HEK293T (cell line): ENCODE measurements around the gene HOXC11.
A peak's percentile ranks its signal among the peaks of the same experiment; 100 is the strongest.

Experiments used
- CTCF ChIA-PET: fragments of 350-600 bp; formaldehyde crosslinking; extraction: SDS; loops from one replicate; lab custom pipeline; 2021; ENCODE audit warnings: antibody characterized with exemption, inconsistent platforms; lab: Yijun Ruan, JAX
- POLR2A ChIA-PET: fragments of 350-600 bp; formaldehyde crosslinking; extraction: SDS; loops from one replicate; lab custom pipeline; 2020; ENCODE audit warnings: antibody characterized with exemption, inconsistent platforms; lab: Yijun Ruan, JAX
- DNase-seq: peaks from one replicate; pipeline ENCODE4 v3.0.0; 2012; ENCODE audit warnings: mixed read lengths; ENCODE audit errors: extremely low spot score
- ARNT ChIP-seq: fragments of 450-650 bp; IDR thresholded peaks from 2 replicates; pipeline ENCODE4 v1.6.1; 2017; ENCODE audit warnings: mild to moderate bottlenecking
- BHLHE40 ChIP-seq: fragments of 450-650 bp; IDR thresholded peaks from 2 replicates; pipeline ENCODE4 v1.6.1; 2016; ENCODE audit warnings: mild to moderate bottlenecking, moderate library complexity, borderline replicate concordance
- CTBP1 ChIP-seq: fragments of 450-650 bp; IDR thresholded peaks from 2 replicates; pipeline ENCODE4 v1.6.1; 2016; ENCODE audit warnings: borderline replicate concordance
- ELF4 ChIP-seq: fragments of 450-650 bp; IDR thresholded peaks from 2 replicates; pipeline ENCODE4 v1.6.1; 2017; ENCODE audit warnings: antibody characterized with exemption
- FOXA1 ChIP-seq: fragments of 450-650 bp; IDR thresholded peaks from 2 replicates; pipeline ENCODE4 v1.6.1; 2016; ENCODE audit warnings: mild to moderate bottlenecking
- FOXK2 ChIP-seq: fragments of 450-650 bp; IDR thresholded peaks from 2 replicates; pipeline ENCODE4 v1.6.1; 2016; ENCODE audit warnings: mild to moderate bottlenecking
- FOXM1 ChIP-seq: fragments of 450-650 bp; IDR thresholded peaks from 2 replicates; pipeline ENCODE4 v1.6.1; 2017; ENCODE audit warnings: mild to moderate bottlenecking, borderline replicate concordance
- HDGF ChIP-seq: fragments of 450-650 bp; IDR thresholded peaks from 2 replicates; pipeline ENCODE4 v1.6.1; 2017; ENCODE audit warnings: antibody characterized with exemption, borderline replicate concordance
- L3MBTL2 ChIP-seq: fragments of 450-650 bp; conservative IDR thresholded peaks from 2 replicates; pipeline ENCODE4 v1.6.1; 2016; ENCODE audit warnings: mild to moderate bottlenecking
- LEF1 ChIP-seq: fragments of 450-650 bp; IDR thresholded peaks from 2 replicates; pipeline ENCODE4 v1.6.1; 2017; ENCODE audit warnings: mild to moderate bottlenecking, borderline replicate concordance
- NFRKB ChIP-seq: fragments of 450-650 bp; IDR thresholded peaks from 2 replicates; pipeline ENCODE4 v1.6.1; 2016; ENCODE audit warnings: mild to moderate bottlenecking, moderate library complexity
- SUZ12 ChIP-seq: fragments of 450-650 bp; IDR thresholded peaks from 2 replicates; pipeline ENCODE4 v1.6.1; 2016; ENCODE audit warnings: mild to moderate bottlenecking
- TARDBP ChIP-seq: fragments of 450-650 bp; IDR thresholded peaks from 2 replicates; pipeline ENCODE4 v1.6.1; 2016
- ZNF384 ChIP-seq: fragments of 450-650 bp; IDR thresholded peaks from 2 replicates; pipeline ENCODE4 v1.6.1; 2016
- TF ChIP-seq, protein P1 (sequence below): fragments of 450-650 bp; IDR thresholded peaks from 2 replicates; pipeline ENCODE4 v1.6.1; 2016

Gene HOXC11

DNA sequence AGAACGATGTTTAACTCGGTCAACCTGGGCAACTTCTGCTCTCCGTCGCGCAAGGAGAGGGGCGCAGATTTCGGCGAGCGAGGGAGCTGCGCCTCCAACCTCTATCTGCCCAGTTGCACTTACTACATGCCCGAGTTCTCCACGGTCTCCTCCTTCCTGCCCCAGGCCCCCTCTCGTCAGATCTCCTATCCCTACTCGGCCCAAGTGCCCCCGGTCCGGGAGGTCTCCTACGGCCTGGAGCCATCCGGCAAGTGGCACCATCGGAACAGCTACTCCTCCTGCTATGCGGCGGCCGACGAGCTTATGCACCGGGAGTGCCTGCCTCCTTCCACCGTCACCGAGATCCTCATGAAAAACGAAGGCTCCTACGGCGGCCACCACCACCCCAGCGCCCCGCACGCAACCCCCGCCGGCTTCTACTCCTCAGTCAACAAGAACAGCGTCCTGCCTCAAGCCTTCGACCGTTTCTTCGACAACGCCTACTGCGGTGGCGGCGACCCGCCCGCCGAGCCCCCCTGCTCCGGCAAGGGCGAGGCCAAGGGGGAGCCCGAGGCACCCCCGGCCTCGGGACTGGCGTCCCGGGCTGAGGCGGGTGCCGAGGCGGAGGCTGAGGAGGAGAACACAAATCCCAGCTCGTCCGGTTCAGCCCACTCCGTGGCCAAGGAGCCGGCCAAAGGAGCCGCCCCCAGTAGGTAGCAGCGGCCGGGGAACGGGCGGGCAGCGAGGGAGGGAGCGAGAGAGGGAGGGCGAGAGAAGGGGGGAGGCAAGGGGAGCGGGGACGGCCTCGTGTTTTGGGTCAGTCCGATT lies 513 bp downstream of the HOXC11 start:
- ChIA-PET POLR2A (interaction anchor here (1.1 to 1.9 kb wide), 7 partner anchors 8 to 34 kb away, joined by 3 to 6 read pairs (median 3); partner anchors contain the start of gene HOXC10), CTCF (interaction anchor here (0.8 kb wide), 1 partner anchor 169 kb away, joined by 3 read pairs; no protein-coding TSS in a partner anchor)
- TF ChIP-seq ARNT (no peak), L3MBTL2 (peak; percentile 41)
- no peak for DNase-seq

DNA sequence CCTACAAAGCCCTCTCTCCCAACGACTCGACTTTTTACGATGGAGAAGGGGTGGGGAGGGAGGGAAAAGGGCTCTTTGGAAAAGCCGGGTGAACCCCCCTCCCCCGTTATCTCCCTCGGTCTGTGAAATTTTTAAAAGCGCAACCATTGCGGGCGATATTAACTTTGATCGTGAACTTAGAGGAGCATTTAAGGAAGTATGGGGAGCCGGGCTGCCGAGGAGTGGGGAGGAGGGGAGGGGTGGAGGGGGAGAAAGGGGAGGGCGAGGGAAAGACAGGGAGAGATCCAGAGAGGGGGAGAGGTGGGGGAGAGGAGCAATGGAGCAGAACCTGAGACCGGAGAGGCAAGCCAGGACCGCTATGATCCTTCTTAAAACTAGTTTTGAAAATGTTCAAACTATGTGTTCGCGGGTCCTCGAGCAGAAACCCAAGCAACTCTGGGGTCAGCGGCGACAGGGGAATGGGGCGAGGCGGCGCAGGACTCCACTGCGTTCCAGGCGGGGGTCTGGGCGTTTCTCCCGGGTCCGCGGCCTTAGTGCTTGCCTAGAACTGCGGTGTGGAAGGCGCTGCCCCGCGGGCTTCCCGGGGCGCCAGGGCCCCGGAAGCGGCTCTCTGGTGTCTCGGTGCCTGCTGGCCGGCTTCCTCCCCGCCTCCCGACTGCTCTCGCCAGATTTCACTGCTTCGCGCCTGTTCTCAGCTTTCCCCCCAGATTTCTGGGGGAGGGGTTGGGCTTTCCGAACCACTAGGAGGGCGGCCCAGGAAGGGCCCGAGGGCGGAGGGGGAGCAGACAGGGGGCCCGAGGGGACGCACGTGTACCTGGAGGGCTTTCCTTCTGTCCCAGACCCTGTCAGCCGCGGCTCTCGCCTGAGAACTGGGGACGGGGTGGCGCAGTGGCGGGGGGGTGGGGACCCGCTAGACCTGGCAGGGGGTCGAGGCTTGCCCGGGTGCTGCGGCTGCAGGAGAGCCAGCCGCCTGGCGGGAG lies 1.4 kb downstream of the HOXC11 start, which contains the start of gene HOTAIR:
HOTAIR (minus strand) TSS at position 871 of the 980 bp plus-strand sequence.
- ChIA-PET CTCF (no interaction called here), POLR2A (interaction anchor here (1.1 to 1.9 kb wide), 6 partner anchors 9 to 34 kb away, joined by 3 to 6 read pairs (median 3); partner anchors contain the start of gene HOXC10)
- TF ChIP-seq CTBP1 (no peak), L3MBTL2 (peak; percentile 84)
- DNase-seq, result no peak

DNA sequence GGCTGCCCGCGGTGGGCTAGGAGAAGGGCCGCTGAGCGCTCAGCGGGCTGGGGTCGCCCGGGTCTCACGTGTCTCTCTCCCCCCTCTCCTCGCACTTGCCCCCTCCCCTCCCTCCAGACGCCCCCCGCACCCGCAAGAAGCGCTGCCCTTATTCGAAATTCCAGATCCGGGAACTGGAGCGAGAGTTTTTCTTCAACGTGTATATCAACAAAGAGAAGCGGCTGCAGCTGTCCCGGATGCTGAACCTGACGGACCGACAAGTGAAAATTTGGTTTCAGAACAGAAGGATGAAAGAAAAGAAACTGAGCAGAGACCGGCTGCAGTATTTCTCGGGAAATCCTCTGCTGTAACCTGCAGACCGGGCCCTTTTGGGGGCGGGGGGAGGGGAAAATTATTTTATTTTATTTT lies 2.1 kb downstream of the HOXC11 start:
- DNase-seq, result no peak
- POLR2A ChIA-PET, result interaction anchor here (1.7 kb wide), 2 partner anchors 11 to 20 kb away, joined by 4 to 7 read pairs; partner anchors contain the start of gene HOXC12
- CTCF ChIA-PET, result interaction anchor here (1.2 kb wide), 1 partner anchor 13 kb away, joined by 3 read pairs; no protein-coding TSS in a partner anchor
- TF ChIP-seq HDGF (no peak), ZNF384 (no peak), ELF4 (no peak), NFRKB (no peak)

DNA sequence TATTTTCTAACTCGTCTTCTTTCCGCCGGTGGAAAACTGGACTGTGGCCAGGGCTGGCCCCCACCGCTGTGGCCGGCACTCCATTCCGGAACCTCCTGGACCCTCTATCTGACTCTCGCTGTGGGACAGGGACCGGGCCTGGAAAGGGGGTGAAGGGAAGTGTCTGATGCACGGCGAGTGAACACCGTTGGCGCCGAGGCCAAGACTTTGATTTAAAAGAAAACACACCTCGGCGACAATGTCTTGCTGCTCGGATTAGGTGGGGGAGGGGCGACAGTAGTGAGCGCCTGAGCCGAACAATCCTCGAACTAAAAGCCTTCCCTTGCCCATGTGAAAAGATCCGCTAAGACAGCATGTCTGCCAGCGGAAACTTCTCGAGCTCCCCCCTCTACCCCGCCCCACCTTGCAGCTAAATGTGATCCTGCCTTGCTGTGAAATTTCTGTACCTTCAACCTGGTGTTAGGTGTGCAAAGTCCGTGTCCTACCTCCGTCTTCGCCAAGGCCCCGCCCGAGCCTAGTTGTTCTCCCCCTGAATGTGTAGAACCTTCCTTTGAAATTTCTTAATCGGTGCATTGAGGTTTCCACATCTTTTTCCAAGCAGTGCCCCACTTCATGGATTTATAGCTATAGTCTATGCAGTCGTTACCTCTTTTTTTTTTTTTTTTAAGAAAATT lies 2.7 kb downstream of the HOXC11 start:
- CTCF ChIA-PET, result interaction anchor here (0.8 to 1.4 kb wide), 7 partner anchors 9 to 404 kb away, joined by 3 to 8 read pairs (median 3); partner anchors contain the start of genes HOXC10, HOXC13 and HOXC9

DNA sequence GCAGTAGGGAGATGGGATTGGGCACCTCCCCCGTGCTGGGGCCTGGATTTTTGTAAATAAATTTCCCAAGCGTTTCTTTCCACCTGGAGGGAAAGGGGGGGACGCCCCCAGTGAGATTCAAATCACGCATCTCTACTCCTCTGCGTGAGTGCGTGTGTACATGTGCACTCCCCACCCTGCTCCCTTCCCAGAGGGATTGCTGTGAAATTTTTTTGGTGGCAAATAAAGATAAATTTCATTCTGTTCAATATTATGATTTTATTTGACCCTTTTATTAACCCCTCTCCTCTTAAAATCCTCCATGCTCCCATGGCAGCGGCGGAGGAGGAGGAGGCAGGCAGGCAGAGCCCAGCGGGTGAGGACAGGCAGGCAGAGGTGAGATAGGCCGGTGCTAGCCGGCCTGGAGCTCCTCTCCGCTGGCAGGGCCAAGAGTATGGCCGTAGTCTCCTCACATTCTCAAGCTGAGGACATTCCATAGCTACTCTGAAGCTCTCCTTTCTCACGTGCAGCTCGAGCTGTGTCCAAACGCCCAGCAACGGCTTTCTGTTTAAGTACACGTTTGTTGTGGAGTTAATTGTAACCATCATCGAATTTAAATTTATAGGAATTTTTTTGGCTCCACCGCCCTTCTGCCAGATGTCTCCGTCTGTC lies 3.4 kb downstream of the HOXC11 start:
- ChIA-PET CTCF (interaction anchor here (0.8 to 1.4 kb wide), 8 partner anchors 9 to 403 kb away, joined by 3 to 8 read pairs (median 4); partner anchors contain the start of genes HOXC10, HOXC13 and HOXC9), POLR2A (interaction anchor here (0.7 to 1.9 kb wide), 10 partner anchors 9 to 304 kb away, joined by 3 to 9 read pairs (median 4); partner anchors contain the start of genes CBX5, HNRNPA1, HOXC12 and HOXC4)
- no peak for DNase-seq
- no peak for TF ChIP-seq ZNF384
- TF ChIP-seq HDGF, result no peak
- TF ChIP-seq FOXK2, result no peak
- no peak for TF ChIP-seq TARDBP
- TF ChIP-seq FOXA1, result no peak
- TF ChIP-seq, protein P1, sequence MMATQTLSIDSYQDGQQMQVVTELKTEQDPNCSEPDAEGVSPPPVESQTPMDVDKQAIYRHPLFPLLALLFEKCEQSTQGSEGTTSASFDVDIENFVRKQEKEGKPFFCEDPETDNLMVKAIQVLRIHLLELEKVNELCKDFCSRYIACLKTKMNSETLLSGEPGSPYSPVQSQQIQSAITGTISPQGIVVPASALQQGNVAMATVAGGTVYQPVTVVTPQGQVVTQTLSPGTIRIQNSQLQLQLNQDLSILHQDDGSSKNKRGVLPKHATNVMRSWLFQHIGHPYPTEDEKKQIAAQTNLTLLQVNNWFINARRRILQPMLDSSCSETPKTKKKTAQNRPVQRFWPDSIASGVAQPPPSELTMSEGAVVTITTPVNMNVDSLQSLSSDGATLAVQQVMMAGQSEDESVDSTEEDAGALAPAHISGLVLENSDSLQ, result no peak
- no peak for TF ChIP-seq NFRKB
- no peak for TF ChIP-seq ELF4
- no peak for TF ChIP-seq CTBP1
- no peak for TF ChIP-seq L3MBTL2
- no peak for TF ChIP-seq FOXM1
- TF ChIP-seq ARNT, result no peak
- TF ChIP-seq SUZ12, result no peak
- no peak for TF ChIP-seq BHLHE40
- no peak for TF ChIP-seq LEF1

More for the DNA sequence above, 2.7 kb downstream of the HOXC11 start:
- TF ChIP-seq FOXM1, result no peak
- no peak for TF ChIP-seq FOXA1
- TF ChIP-seq L3MBTL2, result peak; percentile 67
- TF ChIP-seq ELF4, result no peak
- TF ChIP-seq NFRKB, result no peak
- TF ChIP-seq CTBP1, result no peak
- no peak for DNase-seq
- POLR2A ChIA-PET, result interaction anchor here (0.9 to 1.9 kb wide), 9 partner anchors 8 to 304 kb away, joined by 3 to 9 read pairs (median 4); partner anchors contain the start of genes CBX5, HNRNPA1, HOXC12 and HOXC4

DNA sequence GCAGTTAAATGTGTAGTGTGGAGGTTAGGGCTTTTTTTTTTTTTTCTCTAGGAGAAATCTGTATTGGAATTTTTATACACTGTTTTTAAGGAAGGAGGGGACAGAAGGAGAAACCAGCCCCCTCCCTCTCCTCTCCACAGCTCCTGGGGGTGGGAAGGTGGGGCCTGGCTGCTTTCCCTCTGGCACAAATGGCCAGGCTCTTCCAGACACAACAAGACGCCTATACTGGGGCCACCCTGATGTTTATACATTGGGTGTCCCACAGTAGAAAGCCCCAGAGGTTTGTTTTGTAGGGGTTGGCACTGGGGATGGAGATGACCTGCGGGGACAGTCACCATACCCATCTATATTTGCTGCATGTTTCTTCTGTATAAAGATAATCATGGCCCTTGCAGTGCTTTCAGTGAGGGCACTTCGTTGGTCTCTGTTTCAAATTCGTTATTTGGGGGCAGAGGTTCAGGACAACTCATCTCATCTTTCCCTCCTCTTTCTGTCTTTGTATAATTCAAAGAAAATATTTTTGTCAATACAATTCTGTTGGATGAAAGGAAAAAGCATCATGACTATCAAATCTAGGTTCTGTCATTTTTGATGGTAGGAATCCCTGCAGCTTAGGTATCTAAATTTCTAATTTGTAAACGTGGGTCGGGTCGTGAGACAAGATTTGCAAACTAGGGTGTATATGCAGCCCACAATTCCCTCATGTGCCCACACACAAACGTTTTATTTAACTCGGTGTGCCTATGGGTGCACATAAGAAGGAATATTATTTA lies 4.1 kb downstream of the HOXC11 start:
- CTCF ChIA-PET, result interaction anchor here (0.8 to 1.4 kb wide), 7 partner anchors 8 to 402 kb away, joined by 3 to 8 read pairs (median 4); partner anchors contain the start of genes HOXC10, HOXC13 and HOXC9
- DNase-seq, result no peak
- TF ChIP-seq CTBP1 (no peak), SUZ12 (no peak), ARNT (no peak), BHLHE40 (no peak), FOXA1 (no peak)
- POLR2A ChIA-PET, result interaction anchor here (0.7 to 2.5 kb wide), 12 partner anchors 9 to 303 kb away, joined by 3 to 12 read pairs (median 4); partner anchors contain the start of genes CBX5, HNRNPA1, HOXC12 and HOXC4
